PC-9 (cell line): ENCODE data around the gene RNASEL. TPM values are rescaled to one million over a fixed set of nuclear protein-coding genes. Genes with fewer than 3 reads are reported as not detected.

ENCODE experiments used
- BruUV-seq: library from RNA; stranded (reverse); fragments of 400-500 nt; replicated peaks from 2 replicates; lab custom pipeline; 2021; lab: Mats Ljungman, UMichigan
- CTCF ChIA-PET: fragments of 300-600 bp; sonication (Branson Sonifier 250); formaldehyde crosslinking; loops from one replicate; lab custom pipeline; 2022; ENCODE audit warnings: antibody characterized with exemption; lab: Charles Lee
- POLR2A ChIA-PET: fragments of 300-600 bp; sonication (Branson Sonifier 250); formaldehyde crosslinking; loops from one replicate; lab custom pipeline; 2022; ENCODE audit warnings: antibody characterized with exemption; ENCODE audit not compliant: unreplicated experiment; lab: Charles Lee
- DNase-seq, 2 experiments: peaks; one replicate each; pipeline versions ENCODE4 v3.0.0 to v3.0.0-alpha.2; 2015 to 2022; ENCODE audit warnings: mixed read lengths in 1 of 2
- H2AFZ ChIP-seq: fragments of 200-600 bp; sonication (generic); 2 replicates; pipeline ENCODE4 v1.8.1; 2017; ENCODE audit warnings: antibody characterized with exemption
- H3F3A ChIP-seq: fragments of 200-600 bp; sonication (generic); 2 replicates; pipeline ENCODE4 v1.8.1; 2017; ENCODE audit warnings: antibody characterized with exemption, mild to moderate bottlenecking, low read depth; ENCODE audit not compliant: insufficient read depth
- H3K27ac ChIP-seq: fragments of 200-600 bp; sonication (generic); 2 replicates; pipeline ENCODE4 v1.6.1; 2016; ENCODE audit warnings: mixed run types
- H3K27me3 ChIP-seq: fragments of 200-600 bp; sonication (generic); 2 replicates; pipeline ENCODE4 v1.6.1; 2016; ENCODE audit warnings: low read depth, mixed run types; ENCODE audit not compliant: insufficient read depth
- H3K36me3 ChIP-seq: fragments of 200-600 bp; sonication (generic); 2 replicates; pipeline ENCODE4 v1.6.1; 2016; ENCODE audit warnings: low read depth, mixed run types
- H3K4me1 ChIP-seq: fragments of 200-600 bp; sonication (generic); replicated peaks from 2 replicates; pipeline ENCODE4 v1.6.1; 2016; ENCODE audit warnings: mixed run types; ENCODE audit not compliant: insufficient read depth
- H3K4me2 ChIP-seq: fragments of 200-600 bp; sonication (generic); 2 replicates; pipeline ENCODE4 v1.6.1; 2017; ENCODE audit warnings: mixed run types
- H3K4me3 ChIP-seq: fragments of 200-600 bp; sonication (generic); 2 replicates; pipeline ENCODE4 v1.6.1; 2016; ENCODE audit warnings: mixed run types
- H3K79me2 ChIP-seq: fragments of 200-600 bp; sonication (generic); 2 replicates; pipeline ENCODE4 v1.6.1; 2017; ENCODE audit warnings: low read depth, mixed run types
- H3K9me2 ChIP-seq: fragments of 200-600 bp; sonication (generic); 2 replicates; pipeline ENCODE4 v1.8.1; 2017; ENCODE audit warnings: mild to moderate bottlenecking; ENCODE audit not compliant: insufficient read depth
- H3K9me3 ChIP-seq: fragments of 200-600 bp; sonication (generic); 2 replicates; pipeline ENCODE4 v1.8.1; 2016; ENCODE audit warnings: low read depth; ENCODE audit not compliant: insufficient read depth
- H4K20me1 ChIP-seq: fragments of 200-600 bp; sonication (generic); 2 replicates; pipeline ENCODE4 v1.8.1; 2017; ENCODE audit not compliant: insufficient read depth
- EZH2 ChIP-seq: fragments of 200-600 bp; sonication (generic); IDR thresholded peaks from 2 replicates; pipeline ENCODE4 v1.8.0; 2017; ENCODE audit warnings: antibody characterized with exemption, low read depth
- intact Hi-C: fragments of 100-400 bp; cut with micrococcal nuclease; formaldehyde crosslinking; loops from one replicate; pipeline ENCODE4 v1.10.0; 2022; ENCODE audit not compliant: unreplicated experiment
- total RNA-seq: library from RNA; stranded (reverse); gene quantifications from 2 replicates; pipeline ENCODE4 v1.2.3, GENCODE V29; 2021
- TF ChIP-seq, protein P1 (sequence below): fragments of 200-600 bp; sonication (generic); conservative IDR thresholded peaks from 2 replicates; pipeline ENCODE4 v1.6.1; 2017; ENCODE audit warnings: mixed run types, antibody characterized with exemption, mild to moderate bottlenecking, moderate library complexity

The RNASEL gene
- total RNA-seq, 1 experiment from 2014 or later: 6.3 TPM

DNA sequence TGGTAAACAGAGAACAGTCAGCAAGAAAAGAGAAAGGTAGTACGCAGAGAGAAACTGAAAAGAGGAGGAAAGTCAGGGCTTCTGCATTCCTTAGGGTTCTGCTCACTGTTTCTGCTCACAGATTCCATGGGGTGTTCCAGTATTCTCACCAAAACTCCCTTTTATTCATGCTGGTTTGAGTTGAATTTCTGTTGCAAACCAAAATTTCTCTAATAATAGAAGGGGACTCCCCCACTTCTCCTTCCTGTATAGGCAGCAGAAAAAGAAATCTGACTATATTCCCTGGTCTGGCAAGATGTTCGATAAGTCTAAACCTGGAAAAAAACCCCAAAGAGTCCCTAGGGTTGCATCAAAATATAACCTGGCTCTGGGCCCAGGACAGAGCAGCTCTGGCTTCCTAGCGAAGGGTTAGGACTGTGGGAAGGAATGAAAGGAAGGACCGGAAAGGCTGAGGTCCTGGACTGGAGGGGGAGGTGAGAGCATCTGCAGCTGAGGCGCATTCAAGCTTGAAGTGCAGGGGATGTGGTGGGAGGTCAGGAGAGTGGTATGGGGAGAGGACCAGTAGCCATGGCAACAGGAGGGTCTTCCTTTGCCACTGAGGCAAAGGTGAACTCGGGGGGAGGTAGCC is 34.0 kb upstream of the RNASEL start:
- intact Hi-C loops: no loop called here
- Histone ChIP-seq H3K36me3 (no peaks in the 10 kb centered on the region), H3K9me2 (no peaks in the 10 kb centered on the region), H3K4me2 (no peak overlapping the region), H2AFZ (no peak overlapping the region), H3K9me3 (no peaks in the 10 kb centered on the region), H3K27me3 (no peaks in the 10 kb centered on the region), H3F3A (no peaks in the 10 kb centered on the region; the same call in 1 of the 2 replicates), H4K20me1 (no peaks in the 10 kb centered on the region), H3K27ac (no peak overlapping the region), H3K79me2 (no peaks in the 10 kb centered on the region), H3K4me3 (no peak overlapping the region), H3K4me1 (peaks cover 34% of the 10 kb centered on the region)
- ChIA-PET CTCF (no interaction called here), POLR2A (no interaction called here)
- BruUV-seq: no TSS peak
- DNase-seq: no peak
- no peak for TF ChIP-seq EZH2
- TF ChIP-seq, protein P1, sequence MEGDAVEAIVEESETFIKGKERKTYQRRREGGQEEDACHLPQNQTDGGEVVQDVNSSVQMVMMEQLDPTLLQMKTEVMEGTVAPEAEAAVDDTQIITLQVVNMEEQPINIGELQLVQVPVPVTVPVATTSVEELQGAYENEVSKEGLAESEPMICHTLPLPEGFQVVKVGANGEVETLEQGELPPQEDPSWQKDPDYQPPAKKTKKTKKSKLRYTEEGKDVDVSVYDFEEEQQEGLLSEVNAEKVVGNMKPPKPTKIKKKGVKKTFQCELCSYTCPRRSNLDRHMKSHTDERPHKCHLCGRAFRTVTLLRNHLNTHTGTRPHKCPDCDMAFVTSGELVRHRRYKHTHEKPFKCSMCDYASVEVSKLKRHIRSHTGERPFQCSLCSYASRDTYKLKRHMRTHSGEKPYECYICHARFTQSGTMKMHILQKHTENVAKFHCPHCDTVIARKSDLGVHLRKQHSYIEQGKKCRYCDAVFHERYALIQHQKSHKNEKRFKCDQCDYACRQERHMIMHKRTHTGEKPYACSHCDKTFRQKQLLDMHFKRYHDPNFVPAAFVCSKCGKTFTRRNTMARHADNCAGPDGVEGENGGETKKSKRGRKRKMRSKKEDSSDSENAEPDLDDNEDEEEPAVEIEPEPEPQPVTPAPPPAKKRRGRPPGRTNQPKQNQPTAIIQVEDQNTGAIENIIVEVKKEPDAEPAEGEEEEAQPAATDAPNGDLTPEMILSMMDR: no peak

DNA sequence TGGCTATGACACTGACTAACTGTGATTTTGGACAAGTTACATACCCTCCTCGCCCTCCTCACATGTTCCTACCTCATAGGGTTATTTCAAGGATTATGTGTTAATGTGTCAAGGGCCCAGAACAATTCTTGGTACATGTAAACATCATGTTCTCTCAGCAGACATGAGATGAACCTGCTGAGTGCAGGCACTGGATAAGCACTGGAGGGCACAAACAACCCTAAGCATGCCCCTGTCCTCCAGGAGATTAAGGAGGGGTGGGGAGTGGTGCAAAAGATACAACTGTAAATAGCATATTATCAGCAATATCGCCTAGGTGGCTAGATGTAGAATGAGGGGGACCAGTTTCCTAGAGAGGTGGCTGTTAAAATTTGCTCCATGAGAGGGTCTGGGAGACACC is 32.9 kb upstream of the RNASEL start:
- BruUV-seq: no TSS peak
- Histone ChIP-seq H3K9me2 (no peaks in the 10 kb centered on the region), H3K4me2 (no peak overlapping the region), H3K9me3 (no peaks in the 10 kb centered on the region), H3K27ac (no peak overlapping the region), H3K4me1 (peaks cover 45% of the 10 kb centered on the region), H3K36me3 (no peaks in the 10 kb centered on the region), H3K27me3 (no peaks in the 10 kb centered on the region), H4K20me1 (no peaks in the 10 kb centered on the region), H2AFZ (no peak overlapping the region), H3K79me2 (no peaks in the 10 kb centered on the region), H3K4me3 (no peak overlapping the region), H3F3A (no peaks in the 10 kb centered on the region; the same call in 1 of the 2 replicates)
- DNase-seq: no peak
- POLR2A ChIA-PET: no interaction called here
- TF ChIP-seq, protein P1: no peak
- TF ChIP-seq EZH2: no peak
- intact Hi-C loops: no loop called here
- CTCF ChIA-PET: no interaction called here

DNA sequence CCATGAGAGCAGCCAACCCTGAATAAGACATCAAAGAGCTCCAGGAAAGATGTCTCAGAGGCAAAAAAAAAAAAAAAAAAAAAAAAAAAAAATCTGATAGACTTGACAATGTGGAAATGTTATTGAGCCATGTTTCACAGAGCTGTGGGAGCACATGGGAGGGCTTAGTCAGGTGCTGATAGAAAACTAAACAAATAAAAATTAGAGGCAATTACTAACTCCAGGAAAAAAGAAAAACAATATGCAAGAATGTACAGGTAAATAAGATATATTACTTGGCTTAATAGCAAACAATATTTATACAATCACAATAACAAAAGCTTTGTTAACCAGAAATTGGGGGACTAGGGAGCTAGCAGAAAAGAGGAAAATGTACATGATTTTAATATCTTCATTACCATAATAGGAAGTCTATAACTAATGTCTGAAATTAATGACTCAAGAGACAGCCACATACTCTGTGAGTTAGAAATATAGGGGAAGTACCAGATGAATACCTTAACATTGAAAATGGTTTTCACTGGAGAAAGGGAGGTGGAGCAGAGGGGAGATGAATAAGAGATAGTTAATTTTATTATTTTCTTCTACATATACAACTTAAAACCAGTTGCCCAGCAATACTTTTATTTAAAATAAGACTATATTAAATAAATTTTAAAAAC is 32.0 kb upstream of the RNASEL start:
- no peak overlapping the region for H3K27ac ChIP-seq
- BruUV-seq: no TSS peak
- intact Hi-C loops: no loop called here

More for the DNA sequence above, 32.0 kb upstream of the RNASEL start:
- Histone ChIP-seq H3K79me2 (no peaks in the 10 kb centered on the region), H3K4me3 (no peak overlapping the region), H3K9me2 (no peaks in the 10 kb centered on the region), H3K36me3 (no peaks in the 10 kb centered on the region), H3K27me3 (no peaks in the 10 kb centered on the region), H2AFZ (no peak overlapping the region), H4K20me1 (no peaks in the 10 kb centered on the region), H3K9me3 (no peaks in the 10 kb centered on the region), H3K4me2 (no peak overlapping the region), H3K4me1 (peaks cover 45% of the 10 kb centered on the region), H3F3A (no peaks in the 10 kb centered on the region; the same call in 1 of the 2 replicates)
- POLR2A ChIA-PET: no interaction called here
- CTCF ChIA-PET: interaction anchor here (1.1 kb wide), 1 partner anchor 512 kb away, joined by 3 read pairs; no protein-coding TSS in a partner anchor
- DNase-seq: no peak
- TF ChIP-seq EZH2: no peak
- TF ChIP-seq, protein P1: no peak
